Activated T-helper 1 cell treated with anti-CD3 and anti-CD28 coated beads, Interleukin-12 subunit alpha, Interleukin-12 subunit beta, Interleukin-2, Interleukin-4 antibody, amounts not matched to agents 30 ng/mL and 10 ng/mL and 1 ng/mL, durations not matched to agents 14 hours and 24 hours and 36 hours (primary cell): ENCODE data around the gene TPRX1. TPM values are rescaled to one million over a fixed set of nuclear protein-coding genes. Genes with fewer than 3 reads are reported as not detected.
"Not testable (repeated sequence)": the region's sequence is repeated elsewhere in the genome, so short reads cannot be mapped to it uniquely, and the experiment has no call there.

Source experiments
- DNase-seq: peaks from one replicate; pipeline ENCODE4 v3.0.0; 2021; ENCODE audit warnings: low spot score
- H3K27ac Mint-ChIP-seq: one replicate; pipeline ENCODE4 v1.8.0; 2021; ENCODE audit warnings: mild to moderate bottlenecking, mixed read lengths
- H3K27me3 Mint-ChIP-seq: one replicate; pipeline ENCODE4 v1.8.0; 2022; ENCODE audit warnings: mild to moderate bottlenecking, moderate library complexity, mixed read lengths; ENCODE audit not compliant: insufficient read depth
- H3K36me3 Mint-ChIP-seq: one replicate; pipeline ENCODE4 v1.8.0; 2021; ENCODE audit warnings: low read depth, mixed read lengths
- H3K4me1 Mint-ChIP-seq: one replicate; pipeline ENCODE4 v1.8.0; 2021; ENCODE audit warnings: low read depth, mixed read lengths
- H3K4me3 Mint-ChIP-seq: one replicate; pipeline ENCODE4 v1.8.0; 2021; ENCODE audit warnings: mild to moderate bottlenecking, moderate library complexity, mixed read lengths
- H3K9me3 Mint-ChIP-seq: one replicate; pipeline ENCODE4 v1.8.0; 2021; ENCODE audit warnings: mixed read lengths
- intact Hi-C: fragments of 100-400 bp; cut with micrococcal nuclease; formaldehyde crosslinking; loops from one replicate; pipeline ENCODE4 v1.15.1; 2024
- total RNA-seq: library from RNA; stranded (reverse); gene quantifications from 2 replicates; pipeline ENCODE4 v1.2.3, GENCODE V29; 2022

Gene TPRX1
- total RNA-seq, 1 donor from 2014 or later, result not detected

GRCh38 chr19:47796785-47797184 lies 7.6 kb downstream of the TPRX1 start:
- Mint-ChIP-seq H3K4me3 (no peak overlapping the region), H3K27me3 (peaks cover 1% of the 10 kb centered on the region), H3K4me1 (no peaks in the 10 kb centered on the region), H3K9me3 (peaks cover 10% of the 10 kb centered on the region), H3K27ac (no peak overlapping the region), H3K36me3 (no peaks in the 10 kb centered on the region)
- intact Hi-C loops, result no loop called here
- no peak for DNase-seq

- H3K4me1 Mint-ChIP-seq, result no peaks in the 10 kb centered on the region
- no peak for DNase-seq
- H3K36me3 Mint-ChIP-seq, result no peaks in the 10 kb centered on the region
- no peak overlapping the region for H3K27ac Mint-ChIP-seq
- H3K9me3 Mint-ChIP-seq, result no peaks in the 10 kb centered on the region
- intact Hi-C loops, result no loop called here
- H3K4me3 Mint-ChIP-seq, result no peak overlapping the region
- peaks cover 1% of the 10 kb centered on the region for H3K27me3 Mint-ChIP-seq
Measured at GRCh38 chr19:47794526-47794925, 9.8 kb downstream of the TPRX1 start.

- H3K27ac Mint-ChIP-seq, result no peak overlapping the region
- H3K4me1 Mint-ChIP-seq, result peaks cover 5% of the 10 kb centered on the region
- no peaks in the 10 kb centered on the region for H3K27me3 Mint-ChIP-seq
- no peak overlapping the region for H3K4me3 Mint-ChIP-seq
- DNase-seq, result no peak
- peaks cover 2% of the 10 kb centered on the region for H3K36me3 Mint-ChIP-seq
- no peaks in the 10 kb centered on the region for H3K9me3 Mint-ChIP-seq
- intact Hi-C loops, result no loop called here
Measured at GRCh38 chr19:47792616-47793015, 11.7 kb downstream of the TPRX1 start.

DNA sequence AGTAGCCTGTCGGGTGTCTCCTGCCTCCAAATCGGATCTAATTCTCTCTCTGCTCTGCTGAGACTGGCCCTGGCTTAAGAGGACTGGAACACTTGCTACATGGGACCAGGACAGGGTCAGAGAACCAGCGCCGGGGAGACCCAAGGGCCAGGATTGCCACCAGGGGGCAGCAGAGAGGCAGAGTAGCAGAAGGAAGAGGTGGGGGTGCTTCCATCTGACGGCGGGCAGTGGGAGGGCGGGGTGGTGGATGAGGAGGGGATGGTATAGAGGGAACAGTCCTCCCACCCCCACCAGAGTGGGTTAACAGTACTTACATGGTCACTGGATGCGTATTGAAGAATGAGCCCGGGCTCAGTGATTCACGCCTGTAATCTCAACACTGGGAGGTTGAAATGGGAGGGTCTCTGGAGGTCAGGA lies 13.9 kb downstream of the TPRX1 start:
- Mint-ChIP-seq H3K4me3 (no peak overlapping the region), H3K27ac (no peak overlapping the region), H3K4me1 (peaks cover 5% of the 10 kb centered on the region), H3K36me3 (peaks cover 3% of the 10 kb centered on the region), H3K27me3 (no peaks in the 10 kb centered on the region), H3K9me3 (no peaks in the 10 kb centered on the region)
- DNase-seq, result peak; percentile 65
- intact Hi-C loops, result no loop called here

- H3K27ac Mint-ChIP-seq, intact Hi-C loops, H3K4me1 Mint-ChIP-seq, H3K4me3 Mint-ChIP-seq, DNase-seq, H3K36me3 Mint-ChIP-seq, H3K9me3 Mint-ChIP-seq, H3K27me3 Mint-ChIP-seq: not testable (repeated sequence)
Measured at GRCh38 chr19:47789811-47790210, 14.5 kb downstream of the TPRX1 start.

GRCh38 chr19:47787307-47787706 lies 17.0 kb downstream of the TPRX1 start:
- peaks cover 10% of the 10 kb centered on the region for H3K4me1 Mint-ChIP-seq
- H3K27me3 Mint-ChIP-seq, DNase-seq, H3K27ac Mint-ChIP-seq, H3K4me3 Mint-ChIP-seq, intact Hi-C loops, H3K9me3 Mint-ChIP-seq: not testable (repeated sequence)
- peaks cover 14% of the 10 kb centered on the region for H3K36me3 Mint-ChIP-seq

- Mint-ChIP-seq H3K9me3 (no peaks in the 10 kb centered on the region), H3K36me3 (peaks cover 16% of the 10 kb centered on the region)
- intact Hi-C loops, result no loop called here
Measured at GRCh38 chr19:47786566-47786965, 17.8 kb downstream of the TPRX1 start.

GRCh38 chr19:47781590-47782262 lies 22.6 kb downstream of the TPRX1 start:
- peaks cover 17% of the 10 kb centered on the region for H3K4me1 Mint-ChIP-seq
- H3K9me3 Mint-ChIP-seq, result no peaks in the 10 kb centered on the region
- intact Hi-C loops, result no loop called here
- DNase-seq, result no peak
- no peaks in the 10 kb centered on the region for H3K27me3 Mint-ChIP-seq
- H3K27ac Mint-ChIP-seq, result no peak overlapping the region
- peaks cover 26% of the 10 kb centered on the region for H3K36me3 Mint-ChIP-seq
- H3K4me3 Mint-ChIP-seq, result peak overlapping the region; percentile 25

More at GRCh38 chr19:47786566-47786965, 17.8 kb downstream of the TPRX1 start:
- H3K4me3 Mint-ChIP-seq, result no peak overlapping the region
- H3K4me1 Mint-ChIP-seq, result peaks cover 10% of the 10 kb centered on the region
- no peak overlapping the region for H3K27ac Mint-ChIP-seq
- DNase-seq, result no peak
- no peaks in the 10 kb centered on the region for H3K27me3 Mint-ChIP-seq

DNA sequence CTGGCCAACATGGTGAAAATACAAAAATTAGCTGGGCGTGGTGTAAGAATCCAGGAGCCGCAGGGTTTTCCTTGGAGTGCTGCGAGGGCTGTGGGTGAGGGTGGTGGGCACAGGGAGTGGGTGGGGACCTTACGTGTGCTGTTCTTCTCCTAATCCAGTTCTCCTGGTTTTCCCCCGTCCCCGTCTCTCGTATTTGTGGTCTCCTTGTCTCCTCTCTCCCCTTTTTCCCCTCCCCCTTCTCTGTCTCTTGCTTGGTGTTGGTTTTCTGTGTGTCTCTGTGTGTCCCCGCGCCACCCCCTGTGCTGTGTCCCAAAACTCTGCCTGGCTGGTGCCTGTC lies 24.2 kb downstream of the TPRX1 start:
- Mint-ChIP-seq H3K9me3 (no peaks in the 10 kb centered on the region), H3K4me1 (peaks cover 17% of the 10 kb centered on the region), H3K36me3 (peaks cover 24% of the 10 kb centered on the region), H3K4me3 (peak overlapping the region; percentile 96), H3K27ac (peak overlapping the region; percentile 83), H3K27me3 (no peaks in the 10 kb centered on the region)
- DNase-seq, result no peak
- intact Hi-C loops, result no loop called here

DNA sequence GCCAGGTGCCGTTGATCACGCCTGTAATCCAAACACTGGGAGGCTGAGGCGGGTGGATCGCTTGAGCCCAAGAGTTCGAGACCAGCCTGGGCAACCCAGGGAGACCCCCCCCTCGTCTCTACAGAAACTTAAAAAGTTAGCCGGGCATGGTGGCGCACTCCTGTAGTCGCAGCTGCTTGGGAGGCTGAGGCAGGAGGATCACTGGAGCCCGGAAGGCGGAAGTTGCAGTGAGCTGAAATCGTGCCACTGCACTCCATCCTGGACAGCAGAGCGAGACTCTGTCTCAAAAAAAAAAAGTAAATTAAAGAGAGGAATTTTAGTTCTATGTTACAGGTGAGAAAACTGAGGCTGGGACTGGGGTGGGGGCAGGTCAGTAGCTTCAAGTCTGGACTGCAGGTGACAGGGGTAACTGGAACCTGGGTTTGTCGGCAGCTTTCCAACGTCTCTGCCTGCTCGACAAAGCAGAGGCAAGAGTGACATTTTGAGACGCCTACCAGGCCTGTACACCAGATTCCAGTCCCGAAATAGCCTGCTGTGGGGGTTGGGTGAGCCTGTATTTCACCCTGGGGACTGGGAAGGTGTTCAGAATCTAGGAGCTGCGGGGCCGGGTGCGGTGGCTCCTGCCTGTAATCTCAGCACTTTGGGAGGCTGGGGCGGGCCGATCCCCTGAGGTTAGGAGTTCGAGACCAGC lies 24.7 kb downstream of the TPRX1 start:
- DNase-seq, result no peak
- intact Hi-C loops, result no loop called here

GRCh38 chr19:47778954-47779351 lies 25.4 kb downstream of the TPRX1 start:
- H3K27me3 Mint-ChIP-seq, result no peaks in the 10 kb centered on the region
- no peaks in the 10 kb centered on the region for H3K9me3 Mint-ChIP-seq
- peaks cover 12% of the 10 kb centered on the region for H3K4me1 Mint-ChIP-seq
- intact Hi-C loops, result loop anchor here (1.0 kb wide), 1 partner anchor 34 kb away; the partner anchor contains the start of gene NOP53
- DNase-seq, result no peak
- peak overlapping the region; percentile 96 for H3K4me3 Mint-ChIP-seq
- peak overlapping the region; percentile 94 for H3K27ac Mint-ChIP-seq
- H3K36me3 Mint-ChIP-seq, result peaks cover 17% of the 10 kb centered on the region

More for the DNA sequence above, 24.7 kb downstream of the TPRX1 start:
- H3K27me3 Mint-ChIP-seq, result no peaks in the 10 kb centered on the region
- peaks cover 23% of the 10 kb centered on the region for H3K36me3 Mint-ChIP-seq
- peaks cover 17% of the 10 kb centered on the region for H3K4me1 Mint-ChIP-seq
- peak overlapping the region; percentile 94 for H3K27ac Mint-ChIP-seq
- peak overlapping the region; percentile 96 for H3K4me3 Mint-ChIP-seq
- no peaks in the 10 kb centered on the region for H3K9me3 Mint-ChIP-seq

- no peaks in the 10 kb centered on the region for H3K9me3 Mint-ChIP-seq
- H3K36me3 Mint-ChIP-seq, result peaks cover 14% of the 10 kb centered on the region
- peak within 1 kb of the TSS; percentile 96 for H3K4me3 Mint-ChIP-seq
- peak within 1 kb of the TSS; percentile 94 for H3K27ac Mint-ChIP-seq
- peaks cover 12% of the 10 kb centered on the region for H3K4me1 Mint-ChIP-seq
- intact Hi-C loops, result loop anchor here (1.0 kb wide), 1 partner anchor 33 kb away; the partner anchor contains the start of gene NOP53
- DNase-seq, result peak; percentile 76
- H3K27me3 Mint-ChIP-seq, result no peaks in the 10 kb centered on the region
Measured at GRCh38 chr19:47778049-47778953, 26.1 kb downstream of the TPRX1 start, which contains the start of gene SELENOW. Gene SELENOW (plus strand): TSS chr19:47778703. CDS start chr19:47778786, 83 bp downstream.
